Effector memory CD4-positive, alpha-beta T cell (primary cell): Measurements from ENCODE around the gene ACTR6.
"Not testable (repeated sequence)": the region's sequence is repeated elsewhere in the genome, so short reads cannot be mapped to it uniquely, and the experiment has no call there.

ENCODE experiments used
- DNase-seq, 3 donors: peaks; one replicate each; pipeline ENCODE4 v3.0.0-alpha.2; 2020
- H3K27ac ChIP-seq: 2 replicates; pipeline ENCODE4 v1.7.0; 2013; ENCODE audit warnings: mild to moderate bottlenecking, low read length, moderate library complexity; ENCODE audit not compliant: insufficient read depth, poor library complexity, severe bottlenecking
- H3K27me3 ChIP-seq: replicated peaks from 2 replicates; pipeline ENCODE4 v1.7.0; 2013; ENCODE audit warnings: mild to moderate bottlenecking, low read length; ENCODE audit not compliant: insufficient read depth, control insufficient read depth, poor library complexity, severe bottlenecking
- H3K36me3 ChIP-seq: 2 replicates; pipeline ENCODE4 v1.7.0; 2013; ENCODE audit warnings: mild to moderate bottlenecking, low read length, moderate library complexity; ENCODE audit not compliant: control insufficient read depth, insufficient read depth
- H3K4me1 ChIP-seq: 2 replicates; pipeline ENCODE4 v1.7.0; 2013; ENCODE audit warnings: low read length, mild to moderate bottlenecking; ENCODE audit not compliant: control insufficient read depth, insufficient read depth, poor library complexity, severe bottlenecking
- H3K4me3 ChIP-seq: 2 replicates; pipeline ENCODE4 v1.7.0; 2013; ENCODE audit warnings: low read length, low read depth, mild to moderate bottlenecking; ENCODE audit not compliant: insufficient read depth, poor library complexity, severe bottlenecking
- H3K9me3 ChIP-seq: 2 replicates; pipeline ENCODE4 v1.7.0; 2013; ENCODE audit warnings: mild to moderate bottlenecking, low read length, moderate library complexity; ENCODE audit not compliant: control insufficient read depth

The ACTR6 gene

GRCh38 chr12:100258127-100258526, 57.5 kb downstream of the ACTR6 start:
- Histone ChIP-seq H3K9me3 (no peaks in the 10 kb centered on the region), H3K27me3 (no peaks in the 10 kb centered on the region), H3K4me3 (no peak overlapping the region), H3K36me3 (no peaks in the 10 kb centered on the region), H3K4me1 (no peaks in the 10 kb centered on the region), H3K27ac (no peak overlapping the region)
- DNase-seq, result no peak

- Histone ChIP-seq H3K4me3 (no peak overlapping the region), H3K4me1 (peaks cover 5% of the 10 kb centered on the region), H3K9me3 (no peaks in the 10 kb centered on the region), H3K27ac (no peak overlapping the region), H3K36me3 (no peaks in the 10 kb centered on the region), H3K27me3 (no peaks in the 10 kb centered on the region)
- no peak for DNase-seq
These were observed 62.5 kb downstream of the ACTR6 start for GRCh38 chr12:100263131-100263530.

GRCh38 chr12:100265107-100265506, 64.5 kb downstream of the ACTR6 start:
- H3K27ac ChIP-seq, H3K27me3 ChIP-seq, H3K36me3 ChIP-seq, H3K9me3 ChIP-seq, H3K4me3 ChIP-seq, DNase-seq: not testable (repeated sequence)
- peaks cover 11% of the 10 kb centered on the region for H3K4me1 ChIP-seq

GRCh38 chr12:100265732-100266584, 65.3 kb downstream of the ACTR6 start:
- Histone ChIP-seq H3K4me1 (peaks cover 11% of the 10 kb centered on the region), H3K27me3 (no peaks in the 10 kb centered on the region), H3K27ac (no peak overlapping the region), H3K4me3 (peak overlapping the region; percentile 87), H3K36me3 (no peaks in the 10 kb centered on the region), H3K9me3 (no peaks in the 10 kb centered on the region)
- DNase-seq, result no peak

- Histone ChIP-seq H3K27me3 (no peaks in the 10 kb centered on the region), H3K36me3 (no peaks in the 10 kb centered on the region), H3K27ac (peak overlapping the region; percentile 79), H3K9me3 (no peaks in the 10 kb centered on the region), H3K4me1 (peaks cover 11% of the 10 kb centered on the region), H3K4me3 (peak overlapping the region; percentile 87)
- peak in 2 of 3 donors; percentile 88 to 90 for DNase-seq
These were observed 65.9 kb downstream of the ACTR6 start for GRCh38 chr12:100266585-100266834.

GRCh38 chr12:100266835-100267602, 66.4 kb downstream of the ACTR6 start, which contains the start of the genes DEPDC4 and SCYL2:
Gene DEPDC4 (minus strand): TSS chr12:100267079. CDS start chr12:100267076, 3 bp downstream.
Gene SCYL2 (plus strand): TSS chr12:100267177. CDS start chr12:100282971, 15,794 bp downstream.
- Histone ChIP-seq H3K9me3 (no peaks in the 10 kb centered on the region), H3K4me1 (peaks cover 11% of the 10 kb centered on the region), H3K4me3 (peak within 1 kb of the TSS; percentile 87), H3K27me3 (no peaks in the 10 kb centered on the region), H3K27ac (peak within 1 kb of the TSS; percentile 79), H3K36me3 (no peaks in the 10 kb centered on the region)
- DNase-seq, result peak; percentile 86 to 91 (median 89)

GRCh38 chr12:100267603-100268281, 67.1 kb downstream of the ACTR6 start:
- Histone ChIP-seq H3K4me3 (peak overlapping the region; percentile 87), H3K36me3 (no peaks in the 10 kb centered on the region), H3K27ac (peak overlapping the region; percentile 79), H3K4me1 (peaks cover 11% of the 10 kb centered on the region), H3K27me3 (no peaks in the 10 kb centered on the region), H3K9me3 (no peaks in the 10 kb centered on the region)
- peak in 1 of 3 donors; percentile 6 for DNase-seq

GRCh38 chr12:100268835-100269564, 68.4 kb downstream of the ACTR6 start:
- DNase-seq, result no peak
- no peaks in the 10 kb centered on the region for H3K9me3 ChIP-seq
- no peak overlapping the region for H3K27ac ChIP-seq
- H3K36me3 ChIP-seq, result no peaks in the 10 kb centered on the region
- no peaks in the 10 kb centered on the region for H3K27me3 ChIP-seq
- no peak overlapping the region for H3K4me3 ChIP-seq
- H3K4me1 ChIP-seq, result peaks cover 11% of the 10 kb centered on the region

- Histone ChIP-seq H3K36me3 (no peaks in the 10 kb centered on the region), H3K4me3 (no peak overlapping the region), H3K27me3 (no peaks in the 10 kb centered on the region), H3K9me3 (no peaks in the 10 kb centered on the region), H3K27ac (no peak overlapping the region), H3K4me1 (peaks cover 3% of the 10 kb centered on the region)
- DNase-seq, result no peak
These were observed 73.2 kb downstream of the ACTR6 start for GRCh38 chr12:100273782-100274181.
